Kidney (tissue), 14 donors: ENCODE data around the gene MFN2. TPM values are rescaled to one million over a fixed set of nuclear protein-coding genes. Genes with fewer than 3 reads are reported as not detected.
A peak's percentile ranks its signal among the peaks of the same experiment; 100 is the strongest.

Experiments
- DNase-seq, 5 donors: peaks; one replicate each; pipeline ENCODE4 v3.0.0-alpha.2; 2013 to 2020
- FAIRE-seq: peaks from 2 replicates; lab custom pipeline; 2012; peaks lifted over from hg19 to GRCh38; lab: Jason Lieb, UNC
- H3K27ac ChIP-seq, 2 donors: one replicate each; pipeline ENCODE4 v1.7.0; 2013; ENCODE audit warnings: low read depth in 2 of 2, low read length in 2 of 2, inconsistent platforms in 1 of 2
- H3K27me3 ChIP-seq: one replicate; pipeline ENCODE4 v1.7.1; 2013; ENCODE audit warnings: low read length, inconsistent platforms; ENCODE audit not compliant: control insufficient read depth, insufficient read depth
- H3K36me3 ChIP-seq, 3 donors: one replicate each; pipeline versions ENCODE4 v1.7.0 to v1.7.1; 2013; ENCODE audit warnings: low read length in 3 of 3, control low read depth in 1 of 3, inconsistent platforms in 1 of 3; ENCODE audit not compliant: insufficient read depth in 3 of 3, control insufficient read depth in 2 of 3
- H3K4me1 ChIP-seq, 3 donors: one replicate each; pipeline versions ENCODE4 v1.7.0 to v1.7.1; 2013; ENCODE audit warnings: low read length in 3 of 3, inconsistent platforms in 1 of 3, low read depth in 1 of 3; ENCODE audit not compliant: control insufficient read depth in 2 of 3, insufficient read depth in 2 of 3
- H3K4me3 ChIP-seq, 3 donors: one replicate each; pipeline versions ENCODE4 v1.7.0 to v1.8.1; 2013; ENCODE audit warnings: low read length in 3 of 3, control low read depth in 1 of 3, inconsistent platforms in 1 of 3
- H3K9ac ChIP-seq, 3 donors: one replicate each; pipeline versions ENCODE4 v1.7.0 to v1.7.1; 2013; ENCODE audit warnings: low read length in 3 of 3, control low read depth in 1 of 3, inconsistent platforms in 1 of 3
- H3K9me3 ChIP-seq, 3 donors: one replicate each; pipeline versions ENCODE4 v1.7.0 to v1.7.1; 2013; ENCODE audit warnings: low read length in 3 of 3, control low read depth in 1 of 3, inconsistent platforms in 1 of 3; ENCODE audit not compliant: control insufficient read depth in 2 of 3, insufficient read depth in 1 of 3
- intact Hi-C: fragments of 100-400 bp; cut with DNase I; formaldehyde crosslinking; loops from one replicate; pipeline ENCODE4 v1.11.1; 2022
- polyA plus RNA-seq: library from polyadenylated mRNA; stranded (reverse); fragments of 350-450 nt; fragmentation: Illumina TruSeq; extraction: RNeasy Lipid Tissue Mini Kit (QIAGEN cat#74804); gene quantifications from one replicate; pipeline ENCODE4 v1.2.3, GENCODE V29; 2014; ENCODE audit warnings: low read depth, low replicate concordance; ENCODE audit not compliant: insufficient read depth
- total RNA-seq: library from RNA; stranded (reverse); fragmentation: NEBNext Ultra II Directional; extraction: Animal tissue kit (Norgen Biotek cat#: 25700); gene quantifications from one replicate; pipeline ENCODE4 v1.2.1, GENCODE V29; 2021
- TF ChIP-seq, protein P1 (sequence below): IDR thresholded peaks from 3 replicates; pipeline ENCODE4 v1.5.1; 2012; ENCODE audit warnings: mild to moderate bottlenecking, moderate library complexity, borderline replicate concordance; ENCODE audit not compliant: insufficient read depth; ENCODE audit errors: extremely low read depth
- donor health status: control.
- donor health status: control.
- donor health status: control.
- donor health status: control.
- donor health status: control.
- donor health status: DM: yes; HTN: yes; CAD: no.
- donor health status: Normal renal cell carcinoma (clear cell type).

The MFN2 gene
- total and polyA plus RNA-seq, 2 donors from 2014 or later, result 41.1 to 77.6 TPM

DNA sequence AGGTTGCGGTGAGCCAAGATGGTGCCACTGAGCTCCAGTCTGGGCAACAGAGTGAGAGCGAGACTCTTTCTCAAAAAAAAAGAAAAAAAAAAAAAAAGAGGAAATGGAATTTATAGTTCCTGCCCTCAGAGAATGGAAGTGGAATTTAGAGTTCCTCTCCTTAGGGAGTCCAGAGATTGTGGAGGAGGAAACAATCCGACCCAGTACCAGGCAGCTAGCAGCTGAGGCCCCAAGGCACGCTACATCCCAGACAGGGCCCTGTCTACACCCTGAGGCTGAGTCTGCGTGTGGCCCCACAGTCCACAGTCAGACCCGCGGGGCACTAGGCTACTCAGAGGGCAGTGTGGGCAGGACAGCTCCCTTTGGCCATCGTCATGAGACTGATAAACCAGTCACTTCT is 1.9 kb upstream of the MFN2 start:
- TF ChIP-seq, protein P1, sequence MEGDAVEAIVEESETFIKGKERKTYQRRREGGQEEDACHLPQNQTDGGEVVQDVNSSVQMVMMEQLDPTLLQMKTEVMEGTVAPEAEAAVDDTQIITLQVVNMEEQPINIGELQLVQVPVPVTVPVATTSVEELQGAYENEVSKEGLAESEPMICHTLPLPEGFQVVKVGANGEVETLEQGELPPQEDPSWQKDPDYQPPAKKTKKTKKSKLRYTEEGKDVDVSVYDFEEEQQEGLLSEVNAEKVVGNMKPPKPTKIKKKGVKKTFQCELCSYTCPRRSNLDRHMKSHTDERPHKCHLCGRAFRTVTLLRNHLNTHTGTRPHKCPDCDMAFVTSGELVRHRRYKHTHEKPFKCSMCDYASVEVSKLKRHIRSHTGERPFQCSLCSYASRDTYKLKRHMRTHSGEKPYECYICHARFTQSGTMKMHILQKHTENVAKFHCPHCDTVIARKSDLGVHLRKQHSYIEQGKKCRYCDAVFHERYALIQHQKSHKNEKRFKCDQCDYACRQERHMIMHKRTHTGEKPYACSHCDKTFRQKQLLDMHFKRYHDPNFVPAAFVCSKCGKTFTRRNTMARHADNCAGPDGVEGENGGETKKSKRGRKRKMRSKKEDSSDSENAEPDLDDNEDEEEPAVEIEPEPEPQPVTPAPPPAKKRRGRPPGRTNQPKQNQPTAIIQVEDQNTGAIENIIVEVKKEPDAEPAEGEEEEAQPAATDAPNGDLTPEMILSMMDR, result no peak
- Histone ChIP-seq H3K36me3 (peaks cover 0 to 9% (median 3%) of the 10 kb centered on the region in 3 donors), H3K4me1 (peaks cover 0 to 15% (median 5%) of the 10 kb centered on the region in 3 donors), H3K27ac (no peak overlapping the region), H3K9me3 (no peaks in the 10 kb centered on the region), H3K9ac (no peak overlapping the region), H3K4me3 (no peak overlapping the region), H3K27me3 (no peaks in the 10 kb centered on the region)
- no peak for FAIRE-seq
- DNase-seq, result no peak
- intact Hi-C loops, result no loop called here

DNA sequence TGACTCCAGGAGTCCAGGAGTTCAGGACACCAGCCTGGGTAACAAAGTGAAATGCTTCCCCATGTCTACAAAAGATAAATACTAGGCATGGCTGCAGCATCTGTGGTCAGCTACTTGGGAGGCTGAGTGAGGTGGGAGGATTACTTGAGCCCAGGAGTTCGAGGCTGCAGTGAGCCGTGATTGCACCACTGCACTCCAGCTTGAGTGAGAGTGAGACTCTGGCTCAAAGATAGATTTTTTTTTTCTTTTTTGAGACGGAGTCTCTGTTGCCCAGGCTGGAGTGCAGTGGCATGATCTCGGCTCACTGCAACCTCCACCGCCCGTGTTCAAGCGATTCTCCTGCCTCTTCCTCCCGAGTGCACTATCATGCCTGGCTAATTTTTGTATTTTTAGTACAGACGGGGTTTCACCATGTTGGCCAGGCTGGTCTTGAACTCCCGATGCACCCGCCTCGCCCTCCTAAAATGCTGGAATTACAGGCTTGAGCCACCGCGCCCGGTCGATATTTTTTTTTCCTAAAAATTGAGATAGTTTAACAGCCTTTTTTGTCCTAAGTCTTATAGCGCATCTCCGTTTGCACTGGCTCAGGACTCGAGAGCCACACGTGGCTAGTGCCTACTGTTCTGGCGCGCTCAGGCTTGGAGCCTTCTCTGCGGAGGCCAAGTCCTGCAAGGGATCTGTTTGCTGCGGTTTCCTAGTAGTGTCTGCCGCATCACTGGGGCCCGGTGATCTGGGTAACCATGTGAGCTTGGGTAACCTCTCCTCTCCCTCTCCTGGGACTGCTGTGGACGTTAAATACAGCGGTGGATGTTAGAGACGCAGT is 1.0 kb upstream of the MFN2 start:
- DNase-seq (peak in 2 of 5 donors; percentile 76 to 84), FAIRE-seq (no peak)
- Histone ChIP-seq H3K9me3 (no peaks in the 10 kb centered on the region), H3K4me1 (peaks cover 0 to 20% (median 5%) of the 10 kb centered on the region in 3 donors), H3K27me3 (no peaks in the 10 kb centered on the region), H3K36me3 (peaks cover 2 to 15% (median 10%) of the 10 kb centered on the region in 3 donors), H3K9ac (peak overlapping the region in 2 of 3 donors; percentile 49 to 81), H3K27ac (peak overlapping the region; percentile 93 to 95), H3K4me3 (peak overlapping the region; percentile 42 to 86 (median 74))
- intact Hi-C loops, result no loop called here
- TF ChIP-seq, protein P1, result no peak

DNA sequence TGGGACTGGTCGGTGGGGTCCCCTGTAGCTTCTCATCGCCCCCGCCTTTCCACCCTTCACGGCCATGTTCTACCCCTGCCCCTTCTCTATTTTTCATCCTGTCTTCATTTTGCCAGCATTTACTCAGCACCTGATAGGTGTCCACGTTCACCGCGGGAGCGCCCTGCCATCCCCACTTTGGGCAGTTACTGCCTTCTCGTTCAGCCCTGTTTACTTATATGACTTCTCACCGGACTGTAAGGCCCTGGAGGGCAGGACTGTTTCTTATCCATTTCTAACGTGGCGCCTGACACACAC is 380 bp downstream of the MFN2 start:
- TF ChIP-seq, protein P1, result no peak

More for the DNA sequence above, 380 bp downstream of the MFN2 start:
- peak overlapping the region; percentile 40 to 97 (median 81) for H3K9ac ChIP-seq
- DNase-seq (no peak), FAIRE-seq (no peak)
- H3K36me3 ChIP-seq, result peaks cover 2 to 14% (median 8%) of the 10 kb centered on the region in 3 donors
- peak overlapping the region; percentile 86 to 95 (median 87) for H3K4me3 ChIP-seq
- H3K27ac ChIP-seq, result peak overlapping the region; percentile 93 to 95
- no peaks in the 10 kb centered on the region for H3K27me3 ChIP-seq
- intact Hi-C loops, result no loop called here
- no peaks in the 10 kb centered on the region for H3K9me3 ChIP-seq
- peaks cover 0 to 20% (median 5%) of the 10 kb centered on the region in 3 donors for H3K4me1 ChIP-seq
